K562 (cell line): ENCODE data around the gene SMIM36. TPM values are rescaled to one million over a fixed set of nuclear protein-coding genes. Genes with fewer than 3 reads are reported as not detected.
A peak's percentile ranks its signal among the peaks of the same experiment; 100 is the strongest.

Source experiments
- ATAC-seq: fragments of 200-7000 bp; cut with Tn5 transposase; 3 replicates; pipeline ENCODE4 v1.9.1; 2020; ENCODE audit warnings: moderate library complexity
- BruUV-seq: library from RNA; stranded (reverse); fragments of 400-500 nt; replicated peaks from 2 replicates; lab custom pipeline; 2021; lab: Mats Ljungman, UMichigan
- CTCF ChIA-PET: fragments of 300-600 bp; formaldehyde crosslinking; extraction: SDS; loops from one replicate; lab custom pipeline; 2021; ENCODE audit warnings: low intra/inter-chr PET ratio; lab: Yijun Ruan, JAX
- POLR2A ChIA-PET: fragments of 300-600, 350-650 bp; sonication (Branson Sonifier 250); formaldehyde crosslinking; extraction: SDS; loops from one replicate; lab custom pipeline; 2021; ENCODE audit warnings: antibody characterized with exemption, inconsistent platforms; lab: Yijun Ruan, JAX
- DNase-seq, 4 experiments: peaks; one replicate each; pipeline versions ENCODE4 v3.0.0 to v3.0.0-alpha.2; 2011 to 2018; ENCODE audit warnings: low spot score in 3 of 4, mixed read lengths in 3 of 4; ENCODE audit errors: extremely low read depth in 1 of 4
- FAIRE-seq: peaks from 2 replicates; lab custom pipeline; 2011; peaks lifted over from hg19 to GRCh38; lab: Jason Lieb, UNC
- H2AFZ ChIP-seq: 2 replicates; pipeline ENCODE4 v1.6.0; 2011; ENCODE audit warnings: low read depth, low read length, control low read depth, inconsistent platforms
- H3K27ac ChIP-seq: fragments of 200-600 bp; 3 replicates; pipeline ENCODE4 v1.8.0; 2011; ENCODE audit warnings: low read depth, mild to moderate bottlenecking, control low read depth, inconsistent platforms, low read length, moderate library complexity, mixed read lengths; ENCODE audit errors: extremely low read depth
- H3K27me3 ChIP-seq, 2 experiments: fragments of 300-600 bp in 1 of 2; 2 replicates in 1 of 2; 3 replicates in 1 of 2; pipeline versions ENCODE4 v1.6.0 to v1.8.0; 2011; ENCODE audit warnings: inconsistent platforms in 2 of 2, low read length in 2 of 2, mild to moderate bottlenecking in 1 of 2, mixed read lengths in 1 of 2, moderate library complexity in 1 of 2; ENCODE audit not compliant: control insufficient read depth in 2 of 2, insufficient read depth in 2 of 2
- H3K36me3 ChIP-seq: fragments of 300-600 bp; 3 replicates; pipeline ENCODE4 v1.8.0; 2011; ENCODE audit warnings: mild to moderate bottlenecking, low read length, inconsistent platforms; ENCODE audit not compliant: control insufficient read depth, insufficient read depth
- H3K4me1 ChIP-seq, 2 experiments: fragments of 200-600 bp in 1 of 2; replicated peaks in 1 of 2; 2 replicates in 1 of 2; 3 replicates in 1 of 2; pipeline versions ENCODE4 v1.5.1 to v1.8.0; 2011; ENCODE audit warnings: inconsistent platforms in 2 of 2, low read length in 2 of 2, mild to moderate bottlenecking in 1 of 2, mixed read lengths in 1 of 2, moderate library complexity in 1 of 2; ENCODE audit not compliant: control insufficient read depth in 2 of 2, insufficient read depth in 2 of 2
- H3K4me2 ChIP-seq: 2 replicates; pipeline ENCODE4 v1.6.1; 2011; ENCODE audit warnings: low read length, control low read depth, inconsistent platforms, mixed read lengths; ENCODE audit not compliant: insufficient read depth
- H3K4me3 ChIP-seq: fragments of 200-600 bp; sonication (generic), shearing (Covaris generic); 2 replicates; pipeline ENCODE4 v1.5.1; 2016; ENCODE audit warnings: control low read depth, inconsistent platforms
- H3K79me2 ChIP-seq: fragments of 200-600 bp; 3 replicates; pipeline ENCODE4 v1.8.0; 2011; ENCODE audit warnings: low read length, inconsistent platforms; ENCODE audit not compliant: control insufficient read depth, insufficient read depth
- H3K9ac ChIP-seq, 2 experiments: 2 replicates each; pipeline versions ENCODE4 v1.6.0 to v1.6.1; 2011; ENCODE audit warnings: low read depth in 2 of 2, low read length in 2 of 2, control low read depth in 1 of 2, inconsistent platforms in 1 of 2, mild to moderate bottlenecking in 1 of 2, mixed read lengths in 1 of 2; ENCODE audit not compliant: insufficient read depth in 1 of 2
- H3K9me1 ChIP-seq: one replicate; pipeline ENCODE4 v1.6.0; 2011; ENCODE audit warnings: inconsistent platforms, mild to moderate bottlenecking, low read length, moderate library complexity; ENCODE audit not compliant: control insufficient read depth, insufficient read depth
- H3K9me3 ChIP-seq: replicated peaks from 2 replicates; pipeline ENCODE4 v1.5.1; 2011; ENCODE audit warnings: low read depth, low read length, inconsistent platforms; ENCODE audit not compliant: control insufficient read depth, insufficient read depth
- H4K20me1 ChIP-seq: replicated peaks from 2 replicates; pipeline ENCODE4 v1.6.1; 2011; ENCODE audit warnings: low read length, inconsistent platforms, mixed read lengths; ENCODE audit not compliant: control insufficient read depth, insufficient read depth
- ADNP ChIP-seq: fragments of 200-800 bp; sonication (Bioruptor generic); IDR thresholded peaks from 2 replicates; pipeline ENCODE4 v1.6.1; 2016; ENCODE audit warnings: missing genetic modification characterization, missing compliant biosample characterization
- CREM ChIP-seq: IDR thresholded peaks from 2 replicates; pipeline ENCODE4 v1.6.1; 2014; ENCODE audit warnings: antibody characterized with exemption, low read depth
- DIDO1 ChIP-seq: fragments of 450-650 bp; IDR thresholded peaks from 2 replicates; pipeline ENCODE4 v1.6.1; 2016; ENCODE audit warnings: low read depth, missing biosample characterization, missing genetic modification characterization
- KLF16 ChIP-seq: IDR thresholded peaks from 2 replicates; pipeline ENCODE4 v1.6.1; 2016; ENCODE audit warnings: antibody characterized with exemption
- NFE2 ChIP-seq: IDR thresholded peaks from 2 replicates; pipeline ENCODE4 v1.6.1; 2014; ENCODE audit warnings: antibody characterized with exemption, low read depth
- STAG1 ChIP-seq: sonication (generic); formaldehyde crosslinking; IDR thresholded peaks from 2 replicates; pipeline ENCODE4 v1.5.0; 2020; ENCODE audit warnings: missing genetic modification reagents, borderline replicate concordance
- ZNF143 ChIP-seq: sonication (generic); formaldehyde crosslinking; IDR thresholded peaks from 2 replicates; pipeline ENCODE4 v1.9.0; 2022; ENCODE audit warnings: mild to moderate bottlenecking, missing genetic modification reagents
- ZNF175 ChIP-seq: fragments of 200-800 bp; sonication (Bioruptor generic); IDR thresholded peaks from 2 replicates; pipeline ENCODE4 v1.6.1; 2016; ENCODE audit warnings: low read depth, mild to moderate bottlenecking, missing genetic modification characterization, missing compliant biosample characterization
- ZNF408 ChIP-seq: fragments of 250-450 bp; sonication (Bioruptor Pico); IDR thresholded peaks from 2 replicates; pipeline ENCODE4 v1.4.0; 2020; ENCODE audit warnings: low read depth, mild to moderate bottlenecking, moderate library complexity
- WGBS: fragments of 100-300 bp; shearing (Covaris generic); methylation state at CpG from one replicate; pipeline ENCODE4 v1.1.6; 2016; ENCODE audit warnings: low coverage, mixed read lengths; ENCODE audit not compliant: insufficient coverage; ENCODE audit errors: missing lambda C conversion rate; 5-methylcytosine and 5-hydroxymethylcytosine counted together
- in situ Hi-C: fragments of 300-500 bp; cut with MboI; formaldehyde crosslinking; loops from 4 replicates; pipeline ENCODE4 v1.15.0; 2018; ENCODE audit warnings: inconsistent platforms, mixed read lengths
- intact Hi-C: fragments of 100-400 bp; cut with micrococcal nuclease; formaldehyde crosslinking; loops from 2 replicates; pipeline ENCODE4 v1.14.2; 2022
- polyA plus RNA-seq, 8 experiments: library from polyadenylated mRNA; depleted of rRNA in 4 of 8; stranded (reverse) in 5 of 8; unstranded in 3 of 8; fragments of >200 nt; fragmentation: Nextera tagmentation in 2 of 8; fragmentation: Illumina TruSeq in 1 of 8; extraction: Ambion mirVana in 2 of 8; extraction: Trizol in 1 of 8; gene quantifications; 2 replicates each; pipeline versions ENCODE4 v1.2.1 to v1.2.3, GENCODE V29; 2011 to 2014; ENCODE audit warnings: inconsistent platforms in 1 of 8, missing spikeins in 1 of 8
- total RNA-seq, 7 experiments: library from RNA; depleted of rRNA in 6 of 7; stranded (reverse); fragments of >200 nt in 6 of 7; fragmentation: Illumina TruSeq in 2 of 7; extraction: Trizol in 2 of 7; gene quantifications; 2 replicates each; pipeline versions ENCODE4 v1.2.1 to v1.2.3, GENCODE V29; 2011 to 2021; ENCODE audit warnings: low replicate concordance in 1 of 7
- TF ChIP-seq, protein P1 (sequence below): fragments of 450-650 bp; formaldehyde crosslinking; IDR thresholded peaks from 2 replicates; pipeline ENCODE4 v1.4.0; 2020; ENCODE audit warnings: mild to moderate bottlenecking, moderate library complexity
- TF ChIP-seq, protein P2 (sequence below), 2 experiments: fragments of 450-650 bp; IDR thresholded peaks; 2 replicates each; pipeline ENCODE4 v1.6.1; 2016
- TF ChIP-seq, protein P3 (sequence below): sonication (generic); formaldehyde crosslinking; IDR thresholded peaks from 2 replicates; pipeline ENCODE4 v1.8.1; 2023; ENCODE audit warnings: mild to moderate bottlenecking, missing genetic modification reagents

SMIM36 gene
- total and polyA plus RNA-seq, 9 of the 15 experiments (the other 6 are each of a cell fraction or from before 2014, with no cell fraction given), result not detected

DNA sequence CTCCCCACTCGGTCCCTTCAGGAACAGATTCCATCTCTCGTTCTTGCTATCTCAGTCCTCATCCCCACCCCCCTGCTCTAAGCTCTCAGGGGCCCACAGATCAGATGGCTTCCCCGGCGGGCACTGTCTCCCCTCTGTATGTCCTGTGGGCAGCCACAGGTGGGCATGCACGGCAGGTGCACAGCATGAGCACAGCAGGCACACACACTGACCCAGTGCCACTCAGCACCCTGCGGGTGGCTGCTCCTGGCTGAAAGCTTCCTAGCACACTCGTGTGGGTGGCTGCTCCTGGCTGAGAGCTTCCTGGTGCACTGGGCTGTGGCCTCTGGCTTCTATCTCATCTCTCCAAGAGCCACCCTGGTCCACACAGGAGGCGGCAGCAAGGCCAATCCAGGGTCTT lies 44.5 kb upstream of the SMIM36 start:
- DNase-seq (no peak), FAIRE-seq (no peak), ATAC-seq (no peak)
- Histone ChIP-seq H3K27ac (no peak overlapping the region), H3K4me1 (peaks cover 0 to 5% of the 10 kb centered on the region in 2 experiments; a peak in 2 of 5 replicates), H3K27me3 (no peaks in the 10 kb centered on the region; a peak in 1 of 5 replicates), H3K36me3 (no peaks in the 10 kb centered on the region), H3K9me3 (no peaks in the 10 kb centered on the region), H3K4me3 (no peak overlapping the region), H3K79me2 (no peaks in the 10 kb centered on the region), H3K4me2 (no peak overlapping the region), H3K9me1 (no peaks in the 10 kb centered on the region), H2AFZ (no peak overlapping the region), H4K20me1 (no peaks in the 10 kb centered on the region), H3K9ac (peak overlapping the region in 1 of 2 experiments; percentile 48; a peak in 1 of 4 replicates)
- in situ Hi-C loops (no loop called here), intact Hi-C loops (no loop called here)
- BruUV-seq, result no TSS peak
- no peak for TF ChIP-seq DIDO1 (tag)
- ChIA-PET POLR2A (interaction anchor here (0.6 kb wide), 1 partner anchor 32 kb away, joined by 4 read pairs; no protein-coding TSS in a partner anchor), CTCF (no interaction called here)
- WGBS, result 17% methylated on average over 8 of the region's 8 CpGs

DNA sequence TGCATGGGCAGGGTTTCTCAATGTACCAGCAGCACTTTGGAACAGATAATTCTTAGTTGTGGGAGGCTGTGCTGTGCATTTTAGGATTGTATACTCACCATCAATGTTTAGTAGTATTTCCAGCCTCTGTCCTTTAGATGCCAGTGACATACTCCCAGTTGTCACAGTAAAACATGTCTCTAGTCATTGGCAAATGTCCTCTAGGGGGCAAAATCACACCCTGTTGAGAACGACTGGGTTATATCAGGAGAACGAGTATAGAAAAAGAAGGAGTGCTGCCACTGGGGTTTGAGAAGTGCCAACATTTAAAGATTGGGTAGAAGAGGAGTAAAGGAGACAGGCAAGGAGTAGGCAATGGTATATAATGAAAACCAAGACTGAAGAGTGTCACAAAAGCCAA lies 37.9 kb upstream of the SMIM36 start:
- peak; percentile 70 for FAIRE-seq
- BruUV-seq, result no TSS peak
- Histone ChIP-seq H3K4me3 (no peak overlapping the region), H3K27me3 (no peaks in the 10 kb centered on the region), H3K4me2 (no peak overlapping the region), H3K9me1 (no peaks in the 10 kb centered on the region), H3K9me3 (no peaks in the 10 kb centered on the region), H3K4me1 (peaks cover 0 to 3% of the 10 kb centered on the region in 2 experiments; a peak in 2 of 5 replicates), H3K9ac (no peak overlapping the region), H3K79me2 (no peaks in the 10 kb centered on the region), H3K36me3 (no peaks in the 10 kb centered on the region), H4K20me1 (no peaks in the 10 kb centered on the region), H3K27ac (no peak overlapping the region), H2AFZ (peak overlapping the region; percentile 57; the same call in 1 of the 2 replicates)
- 0% methylated on average over 2 of the region's 2 CpGs for WGBS
- in situ Hi-C loops, result loop anchor here (25.0 kb wide), 1 partner anchor 763 kb away; no protein-coding TSS in a partner anchor
- intact Hi-C loops, result loop anchor here (1.0 to 5.0 kb wide), 3 partner anchors 38 to 170 kb away; no protein-coding TSS in a partner anchor
- ATAC-seq, result peak; percentile 94
- CTCF ChIA-PET, result interaction anchor here (2.0 kb wide), 1 partner anchor 22 kb away, joined by 5 read pairs; no protein-coding TSS in a partner anchor
- POLR2A ChIA-PET, result no interaction called here
- DNase-seq, result peak in 2 of 4 experiments; percentile 39 to 60
- TF ChIP-seq, protein P1, sequence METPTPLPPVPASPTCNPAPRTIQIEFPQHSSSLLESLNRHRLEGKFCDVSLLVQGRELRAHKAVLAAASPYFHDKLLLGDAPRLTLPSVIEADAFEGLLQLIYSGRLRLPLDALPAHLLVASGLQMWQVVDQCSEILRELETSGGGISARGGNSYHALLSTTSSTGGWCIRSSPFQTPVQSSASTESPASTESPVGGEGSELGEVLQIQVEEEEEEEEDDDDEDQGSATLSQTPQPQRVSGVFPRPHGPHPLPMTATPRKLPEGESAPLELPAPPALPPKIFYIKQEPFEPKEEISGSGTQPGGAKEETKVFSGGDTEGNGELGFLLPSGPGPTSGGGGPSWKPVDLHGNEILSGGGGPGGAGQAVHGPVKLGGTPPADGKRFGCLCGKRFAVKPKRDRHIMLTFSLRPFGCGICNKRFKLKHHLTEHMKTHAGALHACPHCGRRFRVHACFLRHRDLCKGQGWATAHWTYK (CRISPR knock-in tag), result no peak
- TF ChIP-seq, protein P2, sequence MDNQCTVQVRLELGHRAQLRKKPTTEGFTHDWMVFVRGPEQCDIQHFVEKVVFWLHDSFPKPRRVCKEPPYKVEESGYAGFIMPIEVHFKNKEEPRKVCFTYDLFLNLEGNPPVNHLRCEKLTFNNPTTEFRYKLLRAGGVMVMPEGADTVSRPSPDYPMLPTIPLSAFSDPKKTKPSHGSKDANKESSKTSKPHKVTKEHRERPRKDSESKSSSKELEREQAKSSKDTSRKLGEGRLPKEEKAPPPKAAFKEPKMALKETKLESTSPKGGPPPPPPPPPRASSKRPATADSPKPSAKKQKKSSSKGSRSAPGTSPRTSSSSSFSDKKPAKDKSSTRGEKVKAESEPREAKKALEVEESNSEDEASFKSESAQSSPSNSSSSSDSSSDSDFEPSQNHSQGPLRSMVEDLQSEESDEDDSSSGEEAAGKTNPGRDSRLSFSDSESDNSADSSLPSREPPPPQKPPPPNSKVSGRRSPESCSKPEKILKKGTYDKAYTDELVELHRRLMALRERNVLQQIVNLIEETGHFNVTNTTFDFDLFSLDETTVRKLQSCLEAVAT (IDR thresholded peaks at IDR 0.05), result no peak
- TF ChIP-seq ADNP (tag), result no peak
- TF ChIP-seq ZNF175 (CRISPR knock-in tag), result no peak
- no peak for TF ChIP-seq ZNF408 (CRISPR knock-in tag)
- TF ChIP-seq NFE2, result no peak
- TF ChIP-seq, protein P3, sequence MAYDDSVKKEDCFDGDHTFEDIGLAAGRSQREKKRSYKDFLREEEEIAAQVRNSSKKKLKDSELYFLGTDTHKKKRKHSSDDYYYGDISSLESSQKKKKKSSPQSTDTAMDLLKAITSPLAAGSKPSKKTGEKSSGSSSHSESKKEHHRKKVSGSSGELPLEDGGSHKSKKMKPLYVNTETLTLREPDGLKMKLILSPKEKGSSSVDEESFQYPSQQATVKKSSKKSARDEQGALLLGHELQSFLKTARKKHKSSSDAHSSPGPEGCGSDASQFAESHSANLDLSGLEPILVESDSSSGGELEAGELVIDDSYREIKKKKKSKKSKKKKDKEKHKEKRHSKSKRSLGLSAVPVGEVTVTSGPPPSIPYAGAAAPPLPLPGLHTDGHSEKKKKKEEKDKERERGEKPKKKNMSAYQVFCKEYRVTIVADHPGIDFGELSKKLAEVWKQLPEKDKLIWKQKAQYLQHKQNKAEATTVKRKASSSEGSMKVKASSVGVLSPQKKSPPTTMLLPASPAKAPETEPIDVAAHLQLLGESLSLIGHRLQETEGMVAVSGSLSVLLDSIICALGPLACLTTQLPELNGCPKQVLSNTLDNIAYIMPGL (CRISPR knock-in tag), result no peak
- no peak for TF ChIP-seq CREM
- TF ChIP-seq KLF16, result no peak
- no peak for TF ChIP-seq STAG1 (CRISPR knock-in tag)
- TF ChIP-seq ZNF143 (CRISPR knock-in tag), result no peak
